ENCODE measurements around the gene FN3KRP.

FN3KRP gene

DNA sequence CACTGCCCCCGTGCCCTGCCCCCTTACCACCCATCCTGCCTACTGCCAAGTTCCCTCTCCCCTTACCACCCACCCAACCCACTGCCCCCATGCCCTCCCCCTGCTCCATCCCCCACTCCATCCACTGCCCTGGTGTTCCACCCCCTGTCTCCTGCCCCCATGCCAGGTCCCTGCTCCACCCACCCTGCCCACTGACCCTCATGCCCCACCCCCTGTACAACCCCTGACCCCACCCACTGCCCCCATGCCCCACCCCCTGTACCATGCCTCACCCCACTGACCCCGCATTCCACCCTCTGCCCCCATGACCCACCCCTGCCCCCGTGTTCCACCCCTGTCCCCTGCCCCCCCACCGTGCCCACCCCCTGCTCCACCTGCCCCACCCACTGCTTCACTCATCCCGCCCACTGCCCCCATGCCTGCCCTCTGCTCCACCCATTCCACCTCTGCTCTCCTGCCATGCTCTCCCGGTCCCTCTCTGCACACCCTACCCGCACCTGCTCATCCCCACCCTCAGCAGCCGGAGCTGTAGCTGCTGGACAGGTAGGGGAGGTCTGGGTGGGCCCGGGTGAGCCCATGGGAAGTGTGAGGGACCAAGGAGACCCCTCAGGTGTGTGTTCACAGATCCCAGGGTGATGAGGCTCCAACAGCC, 7.4 kb upstream of the FN3KRP start:
- DNase-seq (ENCODE audit: low read depth, low spot score) = no peak

DNA sequence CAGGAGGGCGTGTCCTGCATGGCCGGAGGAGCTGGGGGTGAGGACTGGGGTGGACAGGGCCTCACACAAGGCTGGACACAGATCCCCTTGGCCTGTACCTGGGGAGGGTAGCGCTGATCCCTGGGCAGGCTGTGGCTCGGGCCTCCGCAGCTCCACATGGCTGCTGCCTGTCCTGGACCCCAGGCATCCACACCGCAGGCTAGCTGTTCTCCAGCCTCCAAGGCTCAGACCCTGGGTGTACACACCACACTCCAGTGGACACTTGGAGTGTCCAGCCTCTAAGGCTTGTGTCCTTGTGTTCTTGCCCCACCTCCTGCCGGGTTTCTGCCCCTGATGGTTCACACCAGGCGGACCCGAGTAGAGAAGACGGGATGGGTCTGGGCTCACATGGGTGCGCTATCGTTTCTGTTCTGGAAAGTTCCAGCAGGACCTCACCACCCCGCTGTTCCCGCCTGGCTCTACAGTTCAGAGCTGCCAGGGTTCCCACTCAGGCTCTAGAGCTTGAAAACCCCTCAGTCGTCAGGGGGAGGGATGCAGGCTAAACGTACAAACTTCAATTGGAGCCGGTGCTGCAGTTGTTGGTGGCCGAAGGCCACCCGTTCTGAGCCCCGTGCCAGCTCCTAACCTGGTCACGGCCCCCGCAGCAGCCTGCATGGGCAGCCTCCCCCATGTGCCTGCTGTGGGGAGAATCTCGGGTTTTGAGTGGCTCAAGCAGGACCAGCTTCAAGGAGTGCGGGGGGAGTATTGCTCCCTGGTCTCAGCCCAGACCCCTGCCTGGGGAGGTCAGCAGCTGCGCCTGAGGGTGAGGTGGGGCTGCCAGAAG, 6.6 kb upstream of the FN3KRP start:
- no peak for DNase-seq (ENCODE audit: low read depth, low spot score)

DNA sequence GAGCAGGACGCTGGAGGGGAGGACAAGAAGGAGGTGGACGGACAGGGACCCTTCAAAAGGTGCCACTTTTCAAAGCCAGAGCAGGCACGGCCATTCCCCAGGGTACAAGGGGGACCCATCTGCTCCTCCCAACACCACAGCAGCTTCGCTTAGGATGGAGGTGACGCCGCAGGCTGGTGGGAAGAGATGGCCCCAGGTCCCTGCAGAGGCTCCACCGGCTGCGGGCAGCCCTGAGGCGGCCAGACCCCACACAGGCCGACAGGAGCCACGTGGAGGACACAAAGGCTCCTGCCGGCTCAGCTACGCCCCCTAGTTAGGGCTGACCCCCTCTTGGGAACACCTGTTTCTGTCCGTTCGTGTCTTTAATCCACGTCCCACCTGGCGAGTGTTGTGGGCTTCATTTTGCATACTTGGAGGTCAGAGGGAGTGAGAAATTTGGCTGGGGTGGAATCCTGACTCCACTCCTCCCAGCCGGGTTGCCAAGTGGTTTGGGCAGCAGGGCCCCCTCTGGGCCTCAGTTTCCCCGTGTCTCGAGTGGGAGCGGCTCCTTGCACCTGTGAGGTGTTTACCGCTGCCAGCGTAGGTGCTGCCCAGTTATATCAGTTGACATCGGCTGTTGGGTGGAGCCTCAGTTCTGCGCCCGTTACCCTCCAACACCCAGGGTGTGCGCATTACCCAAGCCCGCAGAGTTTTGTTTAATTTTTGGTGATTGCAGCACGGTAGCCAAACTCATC, 5.8 kb upstream of the FN3KRP start:
- no peak for DNase-seq (ENCODE audit: low read depth, low spot score)

DNA sequence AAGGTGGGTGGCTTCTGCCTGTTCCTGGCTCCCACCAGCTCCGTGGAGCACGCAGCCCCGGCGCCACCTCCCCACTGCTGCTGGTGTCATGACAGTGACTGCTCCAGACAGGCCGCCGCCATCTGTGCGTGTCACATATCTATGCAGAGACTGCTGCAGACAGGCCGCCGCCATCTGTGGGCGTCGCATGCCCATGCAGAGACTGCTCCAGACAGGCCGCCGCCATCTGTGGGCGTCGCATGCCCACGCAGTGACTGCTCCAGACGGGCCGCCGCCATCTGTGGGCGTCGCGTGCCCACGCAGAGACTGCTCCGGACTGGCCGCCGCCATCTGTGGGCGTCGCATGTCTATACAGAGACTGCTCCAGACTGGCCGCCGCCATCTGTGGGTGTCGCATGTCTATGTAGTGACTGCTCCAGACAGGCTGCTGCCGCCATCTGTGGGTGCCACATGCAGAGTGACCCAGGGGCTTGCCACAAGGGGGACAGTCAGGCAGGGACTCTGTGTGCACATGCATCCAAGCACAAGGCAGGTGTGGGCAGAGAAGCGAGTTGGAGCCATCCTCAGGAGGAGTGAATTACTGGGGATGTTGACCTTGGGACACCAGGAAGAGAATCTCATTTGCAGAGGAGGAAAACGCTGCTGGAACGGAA, 3.3 kb upstream of the FN3KRP start:
- no peak for DNase-seq (ENCODE audit: low read depth, low spot score)

DNA sequence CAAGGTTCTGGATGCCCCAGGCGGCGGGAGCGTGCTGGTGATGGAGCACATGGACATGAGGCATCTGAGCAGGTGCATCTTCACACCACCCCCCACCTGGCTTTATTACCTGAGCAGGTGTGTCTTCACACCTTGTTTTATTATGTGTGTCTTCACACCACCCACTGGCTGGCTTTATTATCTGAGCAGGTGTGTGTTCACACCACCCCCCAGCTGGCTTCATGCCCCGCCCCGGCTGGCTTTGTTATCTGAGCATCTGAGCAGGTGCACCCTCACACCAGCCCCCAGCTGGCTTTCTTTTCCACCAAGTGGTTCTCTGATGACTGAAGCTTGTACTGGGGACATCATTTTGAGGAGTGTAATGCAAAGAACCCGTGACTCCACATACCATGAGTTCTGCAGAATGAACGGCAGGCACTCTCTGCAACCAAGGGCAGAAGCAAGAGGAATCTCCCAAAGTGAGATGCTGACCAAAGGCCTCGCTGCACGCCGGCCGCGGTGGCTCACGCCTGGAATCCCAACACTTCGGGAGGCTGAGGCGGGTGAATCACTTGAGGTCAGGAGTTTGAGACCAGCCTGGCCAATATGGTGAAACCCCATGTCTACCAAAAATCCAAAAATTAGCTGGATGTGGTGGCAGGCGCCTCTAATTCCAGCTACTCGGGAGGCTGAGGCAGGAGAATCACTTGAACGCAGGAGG, 2.6 kb downstream of the FN3KRP start:
- DNase-seq (ENCODE audit: low read depth, low spot score) = no peak

DNA sequence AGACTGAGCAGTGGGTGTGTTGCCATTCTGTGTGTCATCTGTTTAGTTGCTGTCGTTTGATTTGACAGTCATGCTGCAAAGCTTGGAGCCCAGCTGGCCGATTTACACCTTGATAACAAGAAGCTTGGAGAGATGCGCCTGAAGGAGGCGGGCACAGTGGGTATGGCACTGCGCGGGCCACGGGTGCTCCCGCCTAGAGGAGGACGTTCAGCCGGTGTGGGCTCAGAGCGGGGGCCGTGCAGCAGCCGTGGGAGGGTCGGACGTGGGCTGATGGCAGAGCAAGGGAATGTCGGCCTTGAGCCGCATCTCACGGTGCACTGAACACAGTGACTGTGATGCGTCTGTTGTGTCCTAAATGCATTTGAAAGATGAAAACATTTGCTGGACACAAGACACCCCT, 3.7 kb downstream of the FN3KRP start:
- DNase-seq (ENCODE audit: low read depth, low spot score) = no peak

DNA sequence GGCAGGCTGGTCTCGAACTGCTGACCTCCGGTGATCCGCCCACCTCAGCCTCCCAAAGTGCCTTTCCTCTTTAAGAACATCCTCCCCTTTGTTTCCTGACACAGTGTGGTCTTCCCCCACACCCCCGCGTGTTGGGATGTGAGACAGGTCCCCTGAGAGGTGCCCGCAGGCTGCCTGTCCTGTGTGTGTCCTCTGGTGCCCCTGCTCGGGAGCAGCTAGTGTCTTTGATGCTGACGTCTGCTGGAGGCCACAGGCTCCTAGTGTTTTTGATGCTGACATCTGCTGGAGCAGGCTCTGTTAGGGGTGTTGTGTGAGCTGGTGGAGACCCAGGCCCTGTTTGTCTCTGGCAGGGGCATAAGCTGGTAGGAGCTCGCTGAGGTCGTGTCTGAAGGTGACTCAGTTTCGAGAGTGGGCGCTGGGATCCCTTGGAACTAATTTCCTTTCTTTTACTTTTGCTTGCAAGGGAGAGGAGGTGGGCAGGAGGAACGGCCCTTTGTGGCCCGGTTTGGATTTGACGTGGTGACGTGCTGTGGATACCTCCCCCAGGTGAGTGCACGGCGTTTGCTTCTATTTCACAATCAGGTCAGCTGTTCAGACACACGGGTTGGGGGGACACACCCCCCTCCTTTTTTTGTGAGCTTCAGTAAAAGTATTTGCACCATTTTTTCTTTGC, 6.0 kb downstream of the FN3KRP start:
- no peak for DNase-seq (ENCODE audit: low read depth, low spot score)

DNA sequence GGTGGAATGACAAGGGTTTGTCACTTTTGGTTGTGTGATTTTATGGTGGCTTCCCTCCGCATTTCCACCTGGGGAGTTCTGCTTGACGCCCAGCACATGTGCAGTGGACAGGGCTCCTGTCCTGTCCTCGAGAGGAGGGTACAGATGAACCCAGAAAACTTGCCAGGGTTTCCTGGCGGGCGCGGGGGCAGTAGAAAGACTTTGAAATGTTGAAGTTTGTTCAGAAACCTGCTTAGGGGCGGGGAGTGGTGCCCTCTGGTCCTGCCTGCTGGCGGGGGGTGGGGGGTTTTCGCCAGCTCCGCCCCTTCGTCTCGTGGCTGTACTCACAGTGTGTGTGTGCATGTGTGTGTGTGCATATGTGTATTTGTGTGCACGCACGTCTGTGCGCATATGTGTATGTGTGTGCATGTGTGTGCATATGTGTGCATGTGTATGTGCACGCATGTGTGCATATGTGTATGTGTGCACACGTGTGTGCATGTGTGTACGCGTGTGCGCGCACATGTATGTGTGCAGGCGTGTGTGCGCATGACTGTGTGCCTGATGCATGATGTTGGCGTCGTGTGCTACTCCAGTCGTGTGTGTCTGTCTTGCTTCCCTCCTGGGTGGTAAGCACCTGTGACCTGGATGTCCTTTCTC, 6.8 kb downstream of the FN3KRP start:
- no peak for DNase-seq (ENCODE audit: low read depth, low spot score)

DNA sequence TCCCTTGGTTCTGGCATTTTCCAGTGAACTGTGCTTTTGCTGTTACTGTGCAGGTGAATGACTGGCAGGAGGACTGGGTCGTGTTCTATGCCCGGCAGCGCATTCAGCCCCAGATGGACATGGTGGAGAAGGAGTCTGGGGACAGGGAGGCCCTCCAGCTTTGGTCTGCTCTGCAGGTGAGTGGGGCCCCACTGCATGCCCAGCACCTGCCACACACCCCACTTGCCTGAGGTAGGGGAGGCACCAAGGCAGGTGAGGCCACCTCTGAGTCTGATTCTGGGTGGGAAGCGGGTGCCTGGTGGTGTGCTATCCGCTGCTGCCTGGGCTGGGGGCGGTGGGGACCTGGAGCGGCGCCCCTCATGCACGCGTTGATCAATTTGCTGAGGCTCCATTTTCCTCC, 9.9 kb downstream of the FN3KRP start:
- DNase-seq (ENCODE audit: low read depth, low spot score) = no peak

DNA sequence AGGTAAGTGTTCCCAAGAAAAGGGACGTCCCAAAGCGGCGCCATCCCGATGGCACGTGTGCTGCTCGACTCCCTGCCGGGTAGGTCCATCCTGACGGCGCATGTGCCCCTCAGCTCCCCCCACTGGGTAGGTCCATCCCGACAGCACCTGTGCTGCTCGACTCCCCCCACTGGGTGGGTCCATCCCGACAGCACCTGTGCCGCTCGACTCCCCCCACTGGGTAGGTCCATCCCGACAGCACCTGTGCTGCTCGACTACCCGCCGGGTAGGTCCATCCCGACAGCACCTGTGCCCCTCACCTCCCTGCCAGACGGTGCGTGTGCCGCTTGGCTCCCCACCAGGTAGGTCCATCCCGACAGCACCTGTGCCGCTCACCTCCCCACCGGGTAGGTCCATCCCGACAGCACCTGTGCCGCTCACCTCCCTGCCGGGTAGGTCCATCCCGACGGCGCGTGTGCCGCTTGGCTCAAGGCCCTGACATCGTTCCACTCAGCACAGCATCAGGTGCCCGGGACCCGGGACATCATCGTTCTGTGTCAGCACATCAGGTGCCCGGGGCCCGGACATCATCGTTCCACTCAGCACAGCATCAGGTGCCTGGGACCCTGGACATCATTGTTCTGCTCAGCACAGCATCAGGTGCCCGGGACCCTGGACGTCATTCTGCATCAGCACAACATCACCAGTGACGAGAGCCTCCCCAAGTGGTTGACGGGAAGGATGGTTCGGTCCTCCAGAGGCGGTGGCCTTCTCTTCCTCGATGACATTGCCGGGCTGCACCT, 13.2 kb downstream of the FN3KRP start:
- DNase-seq (ENCODE audit: low read depth, low spot score) = no peak

DNA sequence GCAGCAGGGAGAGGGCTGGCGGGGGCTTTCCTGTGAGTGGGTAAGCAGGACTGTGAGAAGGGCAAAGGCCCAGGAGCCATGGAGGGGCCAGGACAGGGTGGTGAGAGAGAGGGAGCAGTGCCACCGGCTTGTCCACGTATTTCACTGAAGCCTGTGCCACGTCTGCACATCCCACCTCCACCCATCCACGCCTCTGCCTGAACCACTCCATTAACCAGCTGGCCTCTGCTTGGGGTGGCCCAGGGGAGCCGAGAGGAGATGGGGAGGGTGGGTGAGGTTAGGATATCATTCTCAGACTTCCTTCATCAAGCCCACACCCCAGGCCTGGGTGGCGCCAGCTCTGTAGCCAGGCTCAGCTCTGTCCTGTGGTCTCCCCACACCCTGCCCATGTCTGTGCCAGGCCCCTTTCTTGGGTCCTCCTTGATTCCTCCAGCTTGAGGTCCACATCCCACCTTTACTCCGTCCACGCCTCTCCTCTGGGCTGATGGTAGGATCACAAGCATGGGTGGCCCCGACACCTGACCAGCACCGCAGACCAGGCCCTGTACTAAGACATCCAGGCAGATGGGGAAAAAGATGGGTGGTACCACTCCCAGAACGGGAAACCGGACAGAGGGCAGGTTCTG, 15.7 kb downstream of the FN3KRP start:
- DNase-seq (ENCODE audit: low read depth, low spot score) = no peak

DNA sequence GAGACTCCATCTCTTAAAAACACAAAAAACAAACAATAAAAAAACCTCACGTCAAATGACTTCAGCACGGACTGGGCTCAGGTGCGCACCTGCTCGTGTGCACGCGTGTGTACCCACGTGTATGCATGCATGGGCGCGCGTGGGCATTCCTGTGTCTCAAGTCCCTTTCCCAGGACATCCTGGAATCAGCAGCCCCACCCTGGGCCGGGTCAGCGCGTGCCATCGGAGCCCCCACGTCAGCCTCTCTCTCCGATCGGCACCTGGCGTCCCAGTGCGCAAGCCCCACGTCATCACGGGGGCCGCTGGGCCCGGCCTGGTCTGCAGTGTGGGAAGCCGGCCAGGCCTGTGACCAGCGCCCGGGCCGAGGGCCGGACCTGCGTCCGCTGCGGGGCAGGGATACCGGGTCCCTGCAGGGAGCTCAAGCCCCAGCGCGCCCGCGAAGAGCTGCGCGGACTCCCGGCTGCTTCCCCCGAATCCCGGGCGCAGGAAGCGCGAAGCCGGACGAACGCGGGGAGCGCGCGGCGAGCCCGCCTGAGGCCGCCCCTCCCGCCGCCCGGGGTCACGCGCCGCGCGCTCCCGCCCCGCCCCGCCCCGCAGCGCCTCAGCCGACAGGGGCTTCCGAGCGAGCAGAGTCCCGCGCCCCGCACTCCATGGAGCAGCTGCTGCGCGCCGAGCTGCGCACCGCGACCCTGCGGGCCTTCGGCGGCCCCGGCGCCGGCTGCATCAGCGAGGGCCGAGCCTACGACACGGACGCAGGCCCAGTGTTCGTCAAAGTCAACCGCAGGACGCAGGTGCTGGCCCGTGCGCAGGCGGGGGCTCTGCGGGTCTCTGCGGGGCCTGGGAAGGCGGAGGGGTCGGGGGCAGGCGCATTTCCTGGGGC, 18.7 kb downstream of the FN3KRP start, which contains the start of gene FN3K:
FN3K (plus strand) TSS at position 629 of the 880 bp plus-strand sequence; CDS start at position 651, 22 bp downstream.
- DNase-seq (ENCODE audit: low read depth, low spot score) = no peak

DNA sequence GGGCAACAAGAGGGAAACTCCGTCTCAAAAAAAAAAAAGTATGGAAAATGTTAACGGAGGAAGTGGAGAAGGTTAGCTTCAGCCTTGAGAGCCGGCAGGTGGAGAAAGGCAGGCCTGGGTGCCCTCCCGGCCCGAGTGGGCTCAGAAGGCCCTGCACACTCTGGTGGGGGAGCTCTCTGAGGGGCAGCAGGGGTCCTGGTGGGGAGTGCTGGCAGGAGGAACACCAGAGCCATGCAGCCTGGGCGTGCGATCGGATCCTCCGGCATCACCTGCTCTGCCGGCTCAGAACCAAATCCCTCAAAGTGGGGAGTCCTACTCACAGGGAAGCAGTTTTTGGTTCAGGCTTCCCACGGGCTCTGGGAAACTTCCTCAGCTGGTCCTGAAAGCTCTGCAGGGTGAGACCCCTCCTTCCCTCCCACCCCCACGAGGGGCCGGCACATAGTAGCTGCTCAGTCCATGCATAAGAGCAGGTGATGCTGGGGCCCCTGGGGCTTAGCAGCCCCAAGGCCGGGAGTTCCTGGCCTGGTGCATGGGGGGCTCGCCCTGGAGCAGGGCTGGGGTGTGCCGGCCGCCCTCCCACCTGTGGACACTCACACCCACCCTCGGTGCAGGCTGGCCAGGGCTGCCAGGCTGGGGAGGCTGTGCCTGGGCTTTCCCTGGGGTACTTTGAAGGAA, 20.1 kb downstream of the FN3KRP start:
- DNase-seq (ENCODE audit: low read depth, low spot score) = no peak

DNA sequence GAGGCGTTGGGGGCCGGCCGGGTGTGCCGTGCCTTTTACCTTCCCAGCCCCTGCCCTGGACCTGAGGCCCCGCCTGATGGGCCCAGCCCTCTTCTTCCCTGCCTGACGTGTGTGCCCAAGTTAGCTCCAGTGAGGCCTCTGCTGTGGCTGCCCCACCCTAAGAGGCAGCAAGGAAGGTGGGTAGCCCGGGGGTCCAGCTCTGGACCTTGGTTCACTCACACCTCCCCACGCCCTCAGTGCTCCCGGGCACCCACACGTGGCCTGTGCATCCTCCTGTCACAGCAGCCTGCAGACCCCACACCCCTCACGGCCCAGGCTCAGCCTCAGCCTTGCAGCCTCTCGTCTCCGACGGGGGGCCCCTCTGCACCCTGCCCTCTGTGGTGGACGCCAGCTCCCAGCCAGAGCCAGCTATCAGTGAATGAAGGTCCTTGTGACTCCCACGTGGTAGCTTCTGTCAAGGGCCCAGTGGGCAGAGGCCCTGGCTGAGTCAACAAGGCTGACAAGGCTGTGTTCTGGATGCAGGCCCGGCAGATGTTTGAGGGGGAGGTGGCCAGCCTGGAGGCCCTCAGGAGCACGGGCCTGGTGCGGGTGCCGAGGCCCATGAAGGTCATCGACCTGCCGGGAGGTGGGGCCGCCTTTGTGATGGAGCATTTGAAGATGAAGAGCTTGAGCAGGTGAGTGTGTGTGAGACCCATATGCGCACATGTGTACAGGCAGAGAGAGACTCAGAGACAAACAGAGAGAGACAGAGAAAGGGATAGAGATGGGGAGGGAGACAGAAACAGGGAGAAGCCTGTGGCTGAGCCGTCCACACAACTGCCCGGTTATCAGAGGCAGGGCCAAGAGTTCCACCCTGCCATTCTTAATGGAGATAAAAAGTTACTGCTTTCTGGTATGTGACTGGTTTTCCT, 21.7 kb downstream of the FN3KRP start:
- no peak for DNase-seq (ENCODE audit: low read depth, low spot score)

DNA sequence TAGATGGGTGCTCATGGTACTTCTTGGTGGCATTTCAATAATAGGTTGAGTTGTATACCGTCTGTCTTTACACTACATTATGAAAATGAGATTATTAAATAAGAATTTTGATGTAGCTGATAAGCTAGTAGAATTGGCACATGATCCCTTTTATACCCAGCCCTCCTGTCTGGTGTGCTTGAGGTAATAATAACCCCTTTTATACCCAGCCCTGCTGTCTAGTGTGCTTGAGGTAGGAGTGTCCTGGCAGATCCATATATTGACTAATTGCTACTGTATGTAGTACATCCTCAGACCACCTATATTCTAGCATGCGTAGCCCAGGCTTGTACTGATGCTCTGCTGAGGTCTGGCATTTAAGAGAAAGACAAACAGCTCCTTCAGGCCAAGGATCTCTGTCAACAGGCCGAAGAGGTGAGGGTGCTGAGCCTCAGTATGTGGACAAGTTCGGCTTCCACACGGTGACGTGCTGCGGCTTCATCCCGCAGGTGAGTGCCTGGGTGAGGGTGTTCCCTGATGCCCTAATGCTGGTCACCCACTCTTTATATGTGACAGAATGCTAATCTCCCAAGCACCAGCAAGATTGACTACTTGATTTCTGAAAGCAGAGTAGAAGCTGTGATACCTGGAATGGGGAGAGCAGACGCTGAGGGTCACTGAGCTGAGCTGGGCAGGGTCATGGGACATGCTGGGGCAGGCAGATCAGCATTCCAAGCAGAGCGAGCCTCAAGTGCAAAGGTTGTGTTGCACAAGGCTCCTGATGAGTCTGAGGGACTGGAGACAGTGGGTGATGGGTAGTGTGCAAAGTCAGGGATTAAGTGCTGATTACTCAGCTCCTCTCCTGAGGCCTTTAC, 24.6 kb downstream of the FN3KRP start:
- no peak for DNase-seq (ENCODE audit: low read depth, low spot score)
